ENCODE results near the gene HPCAL4. TPM values are rescaled to one million over a fixed set of nuclear protein-coding genes. Genes with fewer than 3 reads are reported as not detected.

HPCAL4 gene
- total and polyA plus RNA-seq, 10 of the 15 experiments (the other 5 are each of a cell fraction or from before 2014, with no cell fraction given): 0.05 to 0.18 (median 0.06) TPM; not detected in 5

DNA sequence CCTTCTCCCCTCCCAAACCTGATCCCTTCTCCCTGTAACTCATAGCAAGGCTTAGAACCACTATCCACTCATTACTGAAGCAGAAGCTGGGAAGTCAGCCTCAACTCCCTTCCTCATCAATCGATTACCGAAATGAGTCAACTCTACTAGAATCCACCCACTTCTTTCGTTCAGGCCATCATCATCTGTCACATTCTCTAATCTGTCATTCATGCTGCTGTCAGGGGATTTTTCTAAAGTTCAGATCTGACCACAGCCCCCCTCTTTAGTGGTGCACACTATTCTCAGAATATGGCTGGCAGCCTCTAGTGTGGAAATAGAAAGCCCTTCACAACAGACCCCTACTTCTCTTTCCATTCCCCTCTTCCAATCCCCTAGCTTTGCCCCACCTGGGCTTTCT is 24.5 kb downstream of the HPCAL4 start (continued):
- TF ChIP-seq, protein P1, sequence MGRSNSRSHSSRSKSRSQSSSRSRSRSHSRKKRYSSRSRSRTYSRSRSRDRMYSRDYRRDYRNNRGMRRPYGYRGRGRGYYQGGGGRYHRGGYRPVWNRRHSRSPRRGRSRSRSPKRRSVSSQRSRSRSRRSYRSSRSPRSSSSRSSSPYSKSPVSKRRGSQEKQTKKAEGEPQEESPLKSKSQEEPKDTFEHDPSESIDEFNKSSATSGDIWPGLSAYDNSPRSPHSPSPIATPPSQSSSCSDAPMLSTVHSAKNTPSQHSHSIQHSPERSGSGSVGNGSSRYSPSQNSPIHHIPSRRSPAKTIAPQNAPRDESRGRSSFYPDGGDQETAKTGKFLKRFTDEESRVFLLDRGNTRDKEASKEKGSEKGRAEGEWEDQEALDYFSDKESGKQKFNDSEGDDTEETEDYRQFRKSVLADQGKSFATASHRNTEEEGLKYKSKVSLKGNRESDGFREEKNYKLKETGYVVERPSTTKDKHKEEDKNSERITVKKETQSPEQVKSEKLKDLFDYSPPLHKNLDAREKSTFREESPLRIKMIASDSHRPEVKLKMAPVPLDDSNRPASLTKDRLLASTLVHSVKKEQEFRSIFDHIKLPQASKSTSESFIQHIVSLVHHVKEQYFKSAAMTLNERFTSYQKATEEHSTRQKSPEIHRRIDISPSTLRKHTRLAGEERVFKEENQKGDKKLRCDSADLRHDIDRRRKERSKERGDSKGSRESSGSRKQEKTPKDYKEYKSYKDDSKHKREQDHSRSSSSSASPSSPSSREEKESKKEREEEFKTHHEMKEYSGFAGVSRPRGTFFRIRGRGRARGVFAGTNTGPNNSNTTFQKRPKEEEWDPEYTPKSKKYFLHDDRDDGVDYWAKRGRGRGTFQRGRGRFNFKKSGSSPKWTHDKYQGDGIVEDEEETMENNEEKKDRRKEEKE (IDR thresholded peaks at IDR 0.05): no peak
- 0 out of 2 replicates have a peak, but pooled peaks have one; percentile 44 for TF ChIP-seq EZH2 (IDR thresholded peaks at IDR 0.05; ENCODE audit: borderline replicate concordance, control insufficient read depth, low read depth, low read length)
- TF ChIP-seq ZNF217 (IDR thresholded peaks at IDR 0.05): peak; percentile 90
- no peak for TF ChIP-seq ZSCAN29 (IDR thresholded peaks at IDR 0.05)
- TF ChIP-seq CREB1 (IDR thresholded peaks at IDR 0.05; ENCODE audit: low read depth): peak; percentile 68
- TF ChIP-seq POU2F2 (IDR thresholded peaks at IDR 0.05; ENCODE audit: borderline replicate concordance, low read depth, low read length): peak; percentile 70; the same call in 2 of the 3 replicates
- peak; percentile 89 for TF ChIP-seq CREM (IDR thresholded peaks at IDR 0.05; ENCODE audit: low read depth)
- no peak for TF ChIP-seq SMC3 (IDR thresholded peaks at IDR 0.05; ENCODE audit: borderline replicate concordance, low read length)
- TF ChIP-seq WRNIP1 (IDR thresholded peaks at IDR 0.05; ENCODE audit: borderline replicate concordance, low read depth, low read length): no peak
- TF ChIP-seq NRF1 (conservative IDR thresholded peaks at IDR 0.05; ENCODE audit: low read depth, low read length): no peak
- TF ChIP-seq MEF2B (IDR thresholded peaks at IDR 0.05; ENCODE audit: partially characterized antibody, poor library complexity, severe bottlenecking): peak; percentile 55
- peak; percentile 26; the same call in 1 of the 2 replicates for TF ChIP-seq RAD51 (IDR thresholded peaks at IDR 0.05)
- TF ChIP-seq RUNX3 (IDR thresholded peaks at IDR 0.05; ENCODE audit: low read length): peak; percentile 97
- peak; percentile 100 for TF ChIP-seq EED (IDR thresholded peaks at IDR 0.05; ENCODE audit: low read depth)
- peak; percentile 99 for TF ChIP-seq DPF2 (IDR thresholded peaks at IDR 0.05)
- TF ChIP-seq, protein P2, sequence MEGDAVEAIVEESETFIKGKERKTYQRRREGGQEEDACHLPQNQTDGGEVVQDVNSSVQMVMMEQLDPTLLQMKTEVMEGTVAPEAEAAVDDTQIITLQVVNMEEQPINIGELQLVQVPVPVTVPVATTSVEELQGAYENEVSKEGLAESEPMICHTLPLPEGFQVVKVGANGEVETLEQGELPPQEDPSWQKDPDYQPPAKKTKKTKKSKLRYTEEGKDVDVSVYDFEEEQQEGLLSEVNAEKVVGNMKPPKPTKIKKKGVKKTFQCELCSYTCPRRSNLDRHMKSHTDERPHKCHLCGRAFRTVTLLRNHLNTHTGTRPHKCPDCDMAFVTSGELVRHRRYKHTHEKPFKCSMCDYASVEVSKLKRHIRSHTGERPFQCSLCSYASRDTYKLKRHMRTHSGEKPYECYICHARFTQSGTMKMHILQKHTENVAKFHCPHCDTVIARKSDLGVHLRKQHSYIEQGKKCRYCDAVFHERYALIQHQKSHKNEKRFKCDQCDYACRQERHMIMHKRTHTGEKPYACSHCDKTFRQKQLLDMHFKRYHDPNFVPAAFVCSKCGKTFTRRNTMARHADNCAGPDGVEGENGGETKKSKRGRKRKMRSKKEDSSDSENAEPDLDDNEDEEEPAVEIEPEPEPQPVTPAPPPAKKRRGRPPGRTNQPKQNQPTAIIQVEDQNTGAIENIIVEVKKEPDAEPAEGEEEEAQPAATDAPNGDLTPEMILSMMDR (IDR thresholded peaks at IDR 0.05 in 2 of 3, conservative IDR thresholded peaks at IDR 0.05 in 1 of 3; ENCODE audit: control insufficient read depth in 2 of 3, extremely low read depth in 1 of 3, insufficient read depth in 1 of 3, low read depth in 3 of 3, low read length in 3 of 3): no peak
- TF ChIP-seq CBX5 (IDR thresholded peaks at IDR 0.05; ENCODE audit: low read depth): no peak
- TF ChIP-seq MYC (IDR thresholded peaks at IDR 0.05; ENCODE audit: insufficient read depth, insufficient read length, insufficient replicate concordance, low read length, severe bottlenecking): no peak
- TF ChIP-seq, protein P3, sequence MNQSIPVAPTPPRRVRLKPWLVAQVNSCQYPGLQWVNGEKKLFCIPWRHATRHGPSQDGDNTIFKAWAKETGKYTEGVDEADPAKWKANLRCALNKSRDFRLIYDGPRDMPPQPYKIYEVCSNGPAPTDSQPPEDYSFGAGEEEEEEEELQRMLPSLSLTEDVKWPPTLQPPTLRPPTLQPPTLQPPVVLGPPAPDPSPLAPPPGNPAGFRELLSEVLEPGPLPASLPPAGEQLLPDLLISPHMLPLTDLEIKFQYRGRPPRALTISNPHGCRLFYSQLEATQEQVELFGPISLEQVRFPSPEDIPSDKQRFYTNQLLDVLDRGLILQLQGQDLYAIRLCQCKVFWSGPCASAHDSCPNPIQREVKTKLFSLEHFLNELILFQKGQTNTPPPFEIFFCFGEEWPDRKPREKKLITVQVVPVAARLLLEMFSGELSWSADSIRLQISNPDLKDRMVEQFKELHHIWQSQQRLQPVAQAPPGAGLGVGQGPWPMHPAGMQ (IDR thresholded peaks at IDR 0.05; ENCODE audit: borderline replicate concordance): no peak
- TF ChIP-seq PML (IDR thresholded peaks at IDR 0.05; ENCODE audit: low read length): peak; percentile 72; the same call in 1 of the 2 replicates
- TF ChIP-seq HDAC6 (IDR thresholded peaks at IDR 0.05; ENCODE audit: unreplicated experiment): no peak
- TF ChIP-seq SIX5 (IDR thresholded peaks at IDR 0.05; ENCODE audit: low read depth, low read length, severe bottlenecking): no peak
- TF ChIP-seq FOS (IDR thresholded peaks at IDR 0.05; ENCODE audit: borderline replicate concordance, extremely low read depth, insufficient read length): no peak

Data from GM12878 (cell line).